DND-41 (cell line): Measurements from ENCODE around the gene FGF14.

Source experiments
- ATAC-seq: fragments of 200-7000 bp; cut with Tn5 transposase; 3 replicates; pipeline ENCODE4 v1.9.1; 2021; ENCODE audit warnings: low read depth; ENCODE audit not compliant: insufficient read depth
- DNase-seq: peaks from one replicate; pipeline ENCODE4 v3.0.0-alpha.2; 2020
- H2AFZ ChIP-seq: 2 replicates; pipeline ENCODE4 v1.6.0; 2012; ENCODE audit warnings: low read depth, low read length
- H3K27ac ChIP-seq: 2 replicates; pipeline ENCODE4 v1.5.1; 2012; ENCODE audit warnings: low read length, inconsistent platforms
- H3K27me3 ChIP-seq: fragments of 200-600 bp; sonication (generic); 2 replicates; pipeline ENCODE4 v1.6.0; 2012; ENCODE audit warnings: low read length, mild to moderate bottlenecking, inconsistent platforms; ENCODE audit not compliant: insufficient read depth, poor library complexity
- H3K36me3 ChIP-seq: 2 replicates; pipeline ENCODE4 v1.5.1; 2012; ENCODE audit warnings: low read length, inconsistent platforms; ENCODE audit not compliant: insufficient read depth
- H3K4me1 ChIP-seq: 2 replicates; pipeline ENCODE4 v1.5.1; 2012; ENCODE audit warnings: mild to moderate bottlenecking, low read length; ENCODE audit not compliant: insufficient read depth
- H3K4me2 ChIP-seq: 2 replicates; pipeline ENCODE4 v1.6.0; 2012; ENCODE audit warnings: mild to moderate bottlenecking, moderate library complexity, low read length, inconsistent platforms; ENCODE audit not compliant: insufficient read depth
- H3K4me3 ChIP-seq, 2 experiments: fragments of 200-600 bp in 1 of 2; shearing (Covaris generic) in 1 of 2; 2 replicates each; pipeline ENCODE4 v1.5.1; 2012 to 2016; ENCODE audit warnings: inconsistent platforms in 2 of 2, low read length in 2 of 2, mild to moderate bottlenecking in 2 of 2, low read depth in 1 of 2, moderate library complexity in 1 of 2
- H3K79me2 ChIP-seq: 2 replicates; pipeline ENCODE4 v1.6.0; 2012; ENCODE audit warnings: low read length, inconsistent platforms; ENCODE audit not compliant: insufficient read depth
- H3K9ac ChIP-seq: 2 replicates; pipeline ENCODE4 v1.6.0; 2012; ENCODE audit warnings: low read depth, mild to moderate bottlenecking, inconsistent platforms, low read length, moderate library complexity
- H3K9me3 ChIP-seq: 2 replicates; pipeline ENCODE4 v1.5.1; 2012; ENCODE audit warnings: low read length, moderate library complexity, mild to moderate bottlenecking, inconsistent platforms; ENCODE audit not compliant: insufficient read depth, severe bottlenecking
- H4K20me1 ChIP-seq: 2 replicates; pipeline ENCODE4 v1.6.0; 2012; ENCODE audit warnings: low read length; ENCODE audit not compliant: insufficient read depth
- CTCF ChIP-seq: IDR thresholded peaks from 2 replicates; pipeline ENCODE4 v1.5.1; 2012; ENCODE audit warnings: borderline replicate concordance, low read length, moderate library complexity, mild to moderate bottlenecking; ENCODE audit not compliant: poor library complexity, severe bottlenecking; ENCODE audit errors: extremely low read depth
- EZH2 ChIP-seq: IDR thresholded peaks from 3 replicates; pipeline ENCODE4 v1.6.1; 2012; ENCODE audit warnings: borderline replicate concordance, low read depth, mild to moderate bottlenecking, moderate library complexity, low read length, inconsistent platforms; ENCODE audit not compliant: severe bottlenecking

FGF14 gene

GRCh38 chr13:102226591-102226990 is 175.3 kb downstream of the FGF14 start:
- H3K79me2 ChIP-seq, result no peaks in the 10 kb centered on the region
- H3K4me2 ChIP-seq, result no peak overlapping the region
- H3K4me1 ChIP-seq, result no peaks in the 10 kb centered on the region
- H3K4me3 ChIP-seq, result no peak overlapping the region
- H3K27me3 ChIP-seq, result peaks cover 2% of the 10 kb centered on the region
- TF ChIP-seq EZH2 (no peak), CTCF (no peak)
- H3K9me3 ChIP-seq, result no peaks in the 10 kb centered on the region
- H3K9ac ChIP-seq, result no peak overlapping the region
- ATAC-seq, result no peak
- no peak overlapping the region for H3K27ac ChIP-seq
- H4K20me1 ChIP-seq, result no peaks in the 10 kb centered on the region
- H3K36me3 ChIP-seq, result no peaks in the 10 kb centered on the region
- no peak for DNase-seq
- no peak overlapping the region for H2AFZ ChIP-seq

GRCh38 chr13:102225892-102226291 is 176.0 kb downstream of the FGF14 start:
- no peak for TF ChIP-seq CTCF
- Histone ChIP-seq H3K4me3 (no peak overlapping the region), H3K4me2 (no peak overlapping the region), H3K79me2 (no peaks in the 10 kb centered on the region), H3K9me3 (no peaks in the 10 kb centered on the region), H3K27me3 (no peaks in the 10 kb centered on the region), H3K9ac (no peak overlapping the region), H3K4me1 (no peaks in the 10 kb centered on the region), H2AFZ (no peak overlapping the region), H3K36me3 (no peaks in the 10 kb centered on the region), H3K27ac (no peak overlapping the region), H4K20me1 (no peaks in the 10 kb centered on the region)
- DNase-seq, result no peak
- ATAC-seq, result no peak

GRCh38 chr13:102220681-102221228 is 181.1 kb downstream of the FGF14 start:
- no peaks in the 10 kb centered on the region for H3K79me2 ChIP-seq
- no peak overlapping the region for H3K27ac ChIP-seq
- no peak overlapping the region for H3K4me3 ChIP-seq
- H3K4me1 ChIP-seq, result no peaks in the 10 kb centered on the region
- no peaks in the 10 kb centered on the region for H3K27me3 ChIP-seq
- no peaks in the 10 kb centered on the region for H3K9me3 ChIP-seq
- ATAC-seq (no peak), DNase-seq (no peak)
- H3K4me2 ChIP-seq, result no peak overlapping the region
- no peaks in the 10 kb centered on the region for H3K36me3 ChIP-seq
- no peak for TF ChIP-seq CTCF
- TF ChIP-seq EZH2, result no peak
- no peaks in the 10 kb centered on the region for H4K20me1 ChIP-seq
- H3K9ac ChIP-seq, result no peak overlapping the region
- no peak overlapping the region for H2AFZ ChIP-seq

GRCh38 chr13:102214956-102215355 is 186.9 kb downstream of the FGF14 start:
- ATAC-seq, result no peak
- H3K27me3 ChIP-seq, result peaks cover 15% of the 10 kb centered on the region
- no peak overlapping the region for H3K27ac ChIP-seq
- no peak overlapping the region for H3K4me3 ChIP-seq
- H4K20me1 ChIP-seq, result no peaks in the 10 kb centered on the region
- H3K9ac ChIP-seq, result no peak overlapping the region
- no peaks in the 10 kb centered on the region for H3K4me1 ChIP-seq
- H3K79me2 ChIP-seq, result no peaks in the 10 kb centered on the region
- no peaks in the 10 kb centered on the region for H3K36me3 ChIP-seq
- no peak overlapping the region for H3K4me2 ChIP-seq
- TF ChIP-seq EZH2, result no peak
- TF ChIP-seq CTCF, result no peak
- no peak for DNase-seq
- H3K9me3 ChIP-seq, result no peaks in the 10 kb centered on the region
- H2AFZ ChIP-seq, result no peak overlapping the region
